Measurements from ENCODE around the gene ACP3.

DNA sequence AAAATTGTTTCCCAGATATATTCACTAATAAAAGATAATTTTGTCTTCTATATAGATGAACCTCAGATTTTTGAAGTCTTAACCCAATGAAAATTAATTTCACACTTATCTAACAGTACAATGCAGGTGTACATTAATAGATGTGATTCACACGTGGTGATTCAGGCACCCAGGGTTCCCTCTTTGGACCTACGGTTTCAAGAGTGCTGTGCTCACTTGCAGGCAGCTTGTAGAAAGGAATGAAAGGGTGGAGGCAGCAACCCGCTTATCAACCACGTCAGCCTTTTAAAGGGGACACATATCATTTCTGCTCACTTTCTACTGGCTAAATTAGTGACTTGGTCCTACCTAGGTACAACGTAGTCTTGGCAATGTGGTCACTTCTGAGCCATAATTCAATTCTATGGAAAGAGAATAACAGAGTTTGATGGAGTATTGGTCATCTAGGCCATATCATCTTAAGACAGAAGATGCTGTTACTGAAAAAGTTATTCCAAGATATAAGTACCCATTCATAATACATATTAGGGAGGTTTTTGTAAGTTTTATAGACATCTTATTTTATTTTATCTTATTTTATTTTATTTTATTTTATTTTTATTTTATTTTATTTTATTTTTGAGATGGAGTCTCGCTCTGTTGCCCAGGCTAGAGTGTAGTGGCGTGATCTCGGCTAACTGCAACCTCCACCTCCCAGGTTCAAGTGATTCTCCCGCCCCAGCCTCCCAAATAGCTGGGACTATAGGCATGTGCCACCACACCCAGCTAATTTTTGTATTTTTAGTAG, 37.9 kb downstream of the ACP3 start:
- TF ChIP-seq, protein P1, sequence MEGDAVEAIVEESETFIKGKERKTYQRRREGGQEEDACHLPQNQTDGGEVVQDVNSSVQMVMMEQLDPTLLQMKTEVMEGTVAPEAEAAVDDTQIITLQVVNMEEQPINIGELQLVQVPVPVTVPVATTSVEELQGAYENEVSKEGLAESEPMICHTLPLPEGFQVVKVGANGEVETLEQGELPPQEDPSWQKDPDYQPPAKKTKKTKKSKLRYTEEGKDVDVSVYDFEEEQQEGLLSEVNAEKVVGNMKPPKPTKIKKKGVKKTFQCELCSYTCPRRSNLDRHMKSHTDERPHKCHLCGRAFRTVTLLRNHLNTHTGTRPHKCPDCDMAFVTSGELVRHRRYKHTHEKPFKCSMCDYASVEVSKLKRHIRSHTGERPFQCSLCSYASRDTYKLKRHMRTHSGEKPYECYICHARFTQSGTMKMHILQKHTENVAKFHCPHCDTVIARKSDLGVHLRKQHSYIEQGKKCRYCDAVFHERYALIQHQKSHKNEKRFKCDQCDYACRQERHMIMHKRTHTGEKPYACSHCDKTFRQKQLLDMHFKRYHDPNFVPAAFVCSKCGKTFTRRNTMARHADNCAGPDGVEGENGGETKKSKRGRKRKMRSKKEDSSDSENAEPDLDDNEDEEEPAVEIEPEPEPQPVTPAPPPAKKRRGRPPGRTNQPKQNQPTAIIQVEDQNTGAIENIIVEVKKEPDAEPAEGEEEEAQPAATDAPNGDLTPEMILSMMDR (IDR thresholded peaks at IDR 0.05): no peak
- no peak for TF ChIP-seq POLR2A (IDR thresholded peaks at IDR 0.05)
